RPMI8226 (cell line): Measurements from ENCODE around the gene ZNF664.

Experiments
- DNase-seq: peaks from one replicate; pipeline ENCODE4 v3.0.0-alpha.2; 2015

Gene ZNF664

DNA sequence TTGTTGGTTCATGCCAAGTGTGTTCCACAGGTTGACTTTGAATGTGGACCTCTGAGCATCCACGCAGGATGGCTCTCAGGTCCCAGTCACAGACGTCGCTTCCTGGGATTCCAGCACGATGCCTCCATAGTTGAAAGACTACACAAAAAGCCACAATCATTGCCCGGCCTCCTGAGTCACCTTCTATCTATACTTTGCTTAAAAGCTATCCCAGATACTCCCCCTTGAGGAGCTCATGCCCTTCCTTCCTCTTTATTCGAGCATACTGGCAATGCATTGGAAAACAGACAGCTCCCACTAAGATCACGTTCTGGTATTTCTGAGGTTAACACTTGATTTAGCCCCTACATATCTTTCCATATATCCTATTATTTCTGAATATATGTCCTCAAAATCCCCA lies 40.1 kb downstream of the ZNF664 start:
- no peak for DNase-seq

GRCh38 chr12:124015494-124016461 lies 42.8 kb downstream of the ZNF664 start:
- DNase-seq: no peak

DNA sequence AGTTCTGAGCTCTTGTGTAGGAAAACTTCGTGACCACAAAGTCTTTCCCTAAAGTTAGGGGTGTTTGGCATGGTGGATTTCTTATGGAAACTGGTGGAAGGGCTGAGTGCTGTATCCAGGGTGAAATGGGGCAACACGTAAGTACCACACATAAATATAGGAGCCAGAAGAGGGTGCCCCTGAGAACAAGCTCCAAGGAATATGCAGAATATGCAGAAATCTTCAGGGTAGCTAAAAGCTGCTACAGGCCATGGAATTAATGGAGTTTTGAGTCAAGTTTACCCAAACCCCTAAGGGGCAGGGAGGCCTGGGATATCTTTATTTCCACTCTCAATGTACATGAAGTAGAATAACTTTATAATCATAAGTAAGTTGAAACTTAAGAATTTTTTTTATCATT lies 44.0 kb downstream of the ZNF664 start:
- no peak for DNase-seq

DNA sequence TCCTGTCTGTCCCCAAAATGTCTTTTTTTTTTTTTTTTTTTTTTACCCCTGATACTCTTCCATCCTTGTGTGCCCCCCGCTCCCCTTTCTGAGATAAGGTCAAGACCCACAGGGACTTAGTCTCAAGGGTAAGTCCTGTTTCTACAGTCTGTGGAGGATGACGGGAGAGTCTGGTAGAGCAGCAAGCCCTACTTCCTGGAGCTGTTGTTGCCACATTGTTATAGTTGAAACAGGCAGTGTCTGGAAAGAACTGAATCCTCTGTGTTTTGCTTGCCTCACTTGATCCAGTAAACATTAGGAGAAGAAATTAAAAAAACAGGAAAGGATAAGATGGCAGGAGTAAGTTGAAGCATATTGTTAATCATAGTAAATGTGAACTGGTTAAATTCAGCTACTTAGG lies 45.5 kb downstream of the ZNF664 start:
- DNase-seq: no peak

DNA sequence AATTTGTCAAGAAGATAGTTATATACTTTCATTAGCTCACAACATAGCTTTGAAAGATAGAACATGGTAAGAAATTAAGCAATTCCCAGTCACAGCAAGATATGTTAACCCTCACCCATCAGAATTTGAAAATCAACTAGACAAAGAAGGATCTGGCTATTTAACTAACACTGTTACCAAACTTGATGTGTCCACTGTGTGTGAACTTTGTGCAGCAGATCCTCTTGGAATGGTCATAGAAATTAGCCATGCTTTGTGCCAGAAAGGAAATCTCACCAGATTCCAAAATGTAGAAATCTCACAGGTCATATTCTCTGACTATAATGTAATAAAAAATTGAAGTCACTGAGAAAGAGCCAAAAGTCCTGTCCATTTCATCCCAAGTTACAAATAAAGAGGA lies 46.1 kb downstream of the ZNF664 start:
- no peak for DNase-seq

DNA sequence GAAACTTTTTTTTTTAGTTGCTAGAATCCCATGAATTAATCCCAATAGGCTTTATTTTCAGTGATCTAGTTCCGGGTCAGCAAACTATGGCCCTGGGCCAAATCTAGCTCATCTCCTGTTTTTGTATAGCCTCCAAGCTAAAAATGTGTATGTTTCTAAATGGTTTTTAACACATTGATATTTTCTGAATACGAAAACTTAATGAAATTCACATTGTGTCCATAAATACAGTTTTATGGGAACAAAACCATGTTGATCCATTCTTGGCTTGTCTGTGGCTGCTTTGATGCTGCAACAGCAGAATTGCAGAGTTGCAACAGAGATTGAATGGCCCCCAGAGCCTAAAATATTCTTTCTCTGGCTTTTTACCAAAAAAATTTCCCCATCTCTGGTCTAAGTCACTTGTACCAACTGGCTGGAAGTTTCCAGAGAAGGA lies 47.5 kb downstream of the ZNF664 start:
- no peak for DNase-seq

DNA sequence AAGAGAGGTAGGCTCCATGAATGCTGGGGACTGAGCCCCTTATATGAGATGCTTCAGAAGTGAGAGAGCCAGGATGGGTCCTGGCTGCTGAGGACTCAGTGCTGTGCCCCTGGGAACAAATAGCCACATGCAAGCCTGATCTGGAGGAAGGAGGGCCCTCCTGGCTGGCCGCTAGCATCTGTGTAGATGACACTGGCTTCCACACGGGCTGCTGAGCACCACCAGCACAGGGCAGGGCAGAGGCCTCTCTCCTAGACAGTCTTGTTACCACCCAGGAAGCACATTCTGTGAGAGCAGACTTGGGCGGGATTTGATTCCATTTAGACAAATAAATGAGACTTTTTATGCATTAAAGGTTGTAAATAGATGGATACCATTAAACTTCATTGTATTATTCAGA lies 48.0 kb downstream of the ZNF664 start:
- no peak for DNase-seq

GRCh38 chr12:124022161-124022560 lies 49.1 kb downstream of the ZNF664 start:
- no peak for DNase-seq

GRCh38 chr12:124024263-124024678 lies 51.3 kb downstream of the ZNF664 start:
- DNase-seq: no peak

- DNase-seq: no peak
Observed at GRCh38 chr12:124024776-124025175, 51.8 kb downstream of the ZNF664 start.

GRCh38 chr12:124025661-124026060 lies 52.6 kb downstream of the ZNF664 start:
- no peak for DNase-seq

DNA sequence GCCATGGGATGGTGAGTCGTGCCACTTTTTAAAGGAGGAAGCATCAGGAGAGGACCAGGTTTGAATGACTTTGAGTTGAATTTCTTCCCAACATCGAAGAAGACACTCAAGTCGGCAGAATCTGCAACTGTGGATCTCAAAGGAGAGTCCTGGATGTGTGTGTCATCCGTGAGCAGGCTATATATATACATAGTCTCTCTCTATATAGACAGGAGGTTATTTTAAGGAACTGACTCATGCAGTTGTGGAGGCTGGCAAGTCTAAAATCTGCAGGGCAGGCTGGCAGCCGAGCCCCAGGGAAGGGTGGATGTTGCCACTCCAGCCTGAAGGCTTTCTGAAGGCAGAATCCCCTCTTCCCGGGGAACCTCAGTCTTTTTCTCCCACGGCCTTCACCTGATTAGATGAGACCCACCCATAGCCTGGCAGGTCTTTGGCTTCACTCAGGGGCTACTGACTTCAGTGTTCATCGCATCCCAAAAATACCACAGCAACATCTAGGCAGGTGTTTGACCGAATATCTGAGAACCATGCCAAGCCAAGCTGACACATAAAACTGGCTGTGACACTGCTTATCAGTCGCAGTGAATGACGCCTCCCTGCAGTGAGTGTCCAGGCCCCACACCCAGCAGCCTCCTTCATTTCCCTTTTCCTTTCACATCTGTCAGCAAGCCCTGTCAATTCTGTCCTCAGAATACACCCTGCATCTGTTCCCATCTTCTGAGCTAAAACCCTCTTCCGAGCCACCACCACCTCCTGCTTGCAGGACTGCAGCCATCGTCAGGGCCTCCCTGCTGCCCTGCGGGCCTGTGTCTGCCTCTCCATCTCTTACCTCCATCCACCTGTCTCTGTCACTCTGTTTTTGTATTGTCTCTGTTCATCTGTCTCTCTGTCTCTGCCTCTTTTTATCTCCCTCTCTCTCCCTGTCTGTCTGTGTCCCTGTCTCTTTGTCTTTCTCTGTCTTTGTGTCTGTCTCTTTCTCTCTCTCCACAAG lies 54.0 kb downstream of the ZNF664 start:
- DNase-seq: peak; percentile 46

GRCh38 chr12:124027753-124028554 lies 54.9 kb downstream of the ZNF664 start:
- DNase-seq: no peak

GRCh38 chr12:124028555-124028925 lies 55.5 kb downstream of the ZNF664 start:
- peak; percentile 50 for DNase-seq

DNA sequence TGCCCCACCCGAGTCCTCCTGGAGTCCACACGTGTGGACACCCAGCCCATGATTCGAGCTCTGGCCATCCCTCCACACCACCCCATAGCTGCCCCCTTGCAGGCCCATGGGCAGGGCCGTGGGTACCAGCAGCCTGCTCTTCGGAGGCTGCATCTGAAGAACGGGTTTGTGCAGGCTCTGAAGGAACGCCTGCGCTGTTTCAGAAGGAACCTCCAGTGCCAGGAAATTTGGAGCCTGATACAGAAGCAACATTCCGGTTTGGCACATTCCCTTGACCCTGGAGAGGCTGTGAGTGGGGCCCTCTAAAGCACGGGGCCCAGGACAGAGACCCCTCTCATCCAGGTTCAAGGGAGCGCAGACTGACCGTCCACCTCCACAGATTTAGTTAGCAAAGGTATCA lies 57.0 kb downstream of the ZNF664 start:
- DNase-seq: no peak

DNA sequence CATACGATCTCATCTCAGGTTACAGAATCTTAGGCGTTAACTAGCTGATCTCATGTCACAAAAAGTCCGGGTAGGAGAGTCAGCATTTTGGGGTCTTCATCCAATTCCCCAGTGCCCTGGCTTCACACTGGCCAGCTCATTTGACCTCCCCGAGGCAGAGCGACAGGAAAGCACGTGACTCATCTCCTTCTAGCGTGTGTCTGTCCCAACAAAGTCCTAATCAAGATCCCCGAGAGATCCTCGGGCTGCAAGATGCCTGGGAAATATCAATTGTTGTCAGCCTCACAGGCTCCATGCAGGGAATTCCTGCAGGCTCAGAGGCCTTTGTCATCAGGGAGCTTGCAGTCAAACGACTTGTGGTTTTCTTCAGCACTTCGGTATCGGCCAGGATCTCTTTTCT lies 57.5 kb downstream of the ZNF664 start:
- no peak for DNase-seq

DNA sequence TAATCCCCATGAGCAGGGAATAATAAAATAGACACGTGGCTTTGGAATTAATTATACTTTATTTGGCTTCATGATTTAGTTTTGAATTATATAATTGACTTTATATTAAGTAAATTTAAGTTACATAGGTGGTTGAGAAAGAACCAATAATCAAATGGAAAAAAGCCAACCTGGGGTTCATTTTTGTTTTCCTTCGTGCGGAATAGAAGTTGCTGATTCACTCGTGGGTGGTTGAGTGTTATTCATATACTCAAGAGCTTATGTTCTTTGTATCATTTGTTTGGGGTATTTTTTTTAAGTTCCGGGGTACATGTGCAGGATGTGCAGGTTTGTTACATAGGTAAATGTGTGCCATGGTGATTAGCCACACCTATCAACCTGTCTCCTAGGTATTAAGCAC lies 58.0 kb downstream of the ZNF664 start:
- DNase-seq: no peak

GRCh38 chr12:124032265-124032886 lies 59.4 kb downstream of the ZNF664 start:
- DNase-seq: peak; percentile 31

GRCh38 chr12:124033859-124034258 lies 60.8 kb downstream of the ZNF664 start:
- DNase-seq: no peak

GRCh38 chr12:124034297-124034696 lies 61.3 kb downstream of the ZNF664 start:
- DNase-seq: no peak

- DNase-seq: no peak
Observed at GRCh38 chr12:124035163-124035562, 62.1 kb downstream of the ZNF664 start.

GRCh38 chr12:124036171-124036598 lies 63.2 kb downstream of the ZNF664 start:
- no peak for DNase-seq
